ENCODE results near the gene KRTAP4-1.

GRCh38 chr17:41160648-41161047, 24.1 kb downstream of the KRTAP4-1 start, which contains the start of gene KRTAP4-4:
- TF ChIP-seq CTCF (conservative IDR thresholded peaks at IDR 0.05) (no peak), EZH2 (IDR thresholded peaks at IDR 0.05; ENCODE audit: low read depth) (no peak)

Measured in PC-9 (cell line).